22Rv1 (cell line): ENCODE data around the gene GAL3ST1.

Experiments
- CTCF ChIP-seq: fragments of 450-650 bp; IDR thresholded peaks from 2 replicates; pipeline ENCODE4 v1.5.1; 2017; ENCODE audit warnings: mild to moderate bottlenecking
- ZFX ChIP-seq: fragments of 450-650 bp; IDR thresholded peaks from 2 replicates; pipeline ENCODE4 v1.6.1; 2017; ENCODE audit warnings: antibody characterized with exemption, borderline replicate concordance

DNA sequence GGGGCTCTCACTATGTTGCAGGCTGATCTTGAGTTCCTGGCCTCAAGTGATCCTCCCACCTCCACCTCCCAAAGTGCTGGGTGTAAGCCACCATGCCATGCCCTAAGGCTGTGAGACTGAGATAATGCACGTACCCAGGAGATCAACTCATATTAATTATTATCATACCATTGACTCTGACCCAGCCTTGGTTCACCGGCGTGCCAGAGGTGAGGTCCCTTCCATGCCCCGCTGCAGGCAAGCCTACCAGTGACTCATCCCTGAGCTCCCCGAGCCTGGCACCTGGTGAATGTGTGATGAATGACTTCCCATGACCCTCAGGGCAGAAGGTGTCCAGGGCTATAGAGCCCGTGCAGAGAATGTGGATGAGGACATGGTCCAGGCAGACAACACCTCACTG is 12.1 kb downstream of the GAL3ST1 start:
- TF ChIP-seq CTCF (no peak), ZFX (no peak)
